Measurements from ENCODE around the gene SAMD10.

Gene SAMD10

GRCh38 chr20:63929071-63929470 lies 50.4 kb downstream of the SAMD10 start:
- Histone ChIP-seq H3K9me3 (ENCODE audit: low read depth, low read length) (no peaks in the 10 kb centered on the region), H3K27ac (no peak overlapping the region), H3K36me3 (ENCODE audit: insufficient read depth, low read length) (peaks cover 52% of the 10 kb centered on the region), H3K9ac (ENCODE audit: insufficient read length) (no peak overlapping the region), H3K4me3 (no peak overlapping the region)
- TF ChIP-seq EZH2 (IDR thresholded peaks at IDR 0.05) (no peak), POLR2AphosphoS5 (IDR thresholded peaks at IDR 0.05; ENCODE audit: borderline replicate concordance, low read depth, low read length) (no peak), FOXP2 (optimal IDR thresholded peaks at IDR 0.05; ENCODE audit: control extremely low read depth, extremely low read length, insufficient read depth) (no peak)
- DNase-seq (ENCODE audit: low read depth, low spot score): no peak

DNA sequence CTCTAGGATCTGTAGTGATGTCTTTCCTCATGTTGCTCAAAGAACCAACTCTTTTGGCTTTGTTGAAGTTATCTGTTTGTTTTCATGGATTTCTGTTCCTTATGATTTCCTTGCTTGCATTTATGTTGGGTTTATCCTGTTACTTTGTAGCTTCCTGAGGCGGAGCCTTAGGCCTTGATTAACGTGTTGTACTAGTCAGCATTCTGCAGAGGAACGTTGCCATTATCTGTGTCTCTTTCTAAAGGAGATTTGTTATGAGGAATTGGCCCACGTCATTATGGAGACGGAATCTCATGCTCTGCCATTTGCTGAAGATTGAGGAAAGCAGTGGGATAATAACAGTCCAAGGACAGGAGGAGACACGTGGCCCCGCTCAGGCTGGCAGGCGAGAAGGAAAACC lies 53.1 kb downstream of the SAMD10 start:
- Histone ChIP-seq H3K4me3 (no peak overlapping the region), H3K36me3 (ENCODE audit: insufficient read depth, low read length) (peaks cover 33% of the 10 kb centered on the region), H3K9me3 (ENCODE audit: low read depth, low read length) (no peaks in the 10 kb centered on the region), H3K27ac (peak overlapping the region; percentile 48), H3K9ac (ENCODE audit: insufficient read length) (no peak overlapping the region)
- DNase-seq (ENCODE audit: low read depth, low spot score): no peak
- no peak for TF ChIP-seq POLR2AphosphoS5 (IDR thresholded peaks at IDR 0.05; ENCODE audit: borderline replicate concordance, low read depth, low read length)
- no peak for TF ChIP-seq FOXP2 (optimal IDR thresholded peaks at IDR 0.05; ENCODE audit: control extremely low read depth, extremely low read length, insufficient read depth)
- TF ChIP-seq EZH2 (IDR thresholded peaks at IDR 0.05): no peak

DNA sequence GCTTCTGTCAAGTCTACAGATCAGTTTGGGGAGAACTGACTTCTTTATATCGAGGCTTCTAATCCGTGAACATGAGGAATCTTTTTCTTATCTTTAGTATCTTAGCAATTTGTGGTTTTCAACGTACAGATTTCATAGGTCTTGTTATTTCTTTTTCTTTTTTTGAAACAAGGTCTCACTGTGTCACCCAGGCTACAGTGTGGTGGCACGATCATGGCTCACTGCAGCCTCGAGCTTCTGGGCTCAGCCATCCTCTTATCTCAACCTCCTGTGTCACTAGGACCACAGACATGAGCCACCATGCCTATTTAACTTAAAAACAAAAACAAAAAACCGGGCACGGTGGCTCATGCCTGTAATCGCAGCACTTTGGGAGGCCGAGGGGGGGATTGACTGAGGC lies 55.2 kb downstream of the SAMD10 start:
- Histone ChIP-seq H3K9me3 (ENCODE audit: low read depth, low read length) (no peaks in the 10 kb centered on the region), H3K27ac (peak overlapping the region; percentile 78), H3K36me3 (ENCODE audit: insufficient read depth, low read length) (peaks cover 18% of the 10 kb centered on the region), H3K9ac (ENCODE audit: insufficient read length) (peak overlapping the region; percentile 43), H3K4me3 (peak overlapping the region; percentile 5; the same call in 1 of the 2 replicates)
- TF ChIP-seq FOXP2 (optimal IDR thresholded peaks at IDR 0.05; ENCODE audit: control extremely low read depth, extremely low read length, insufficient read depth): no peak
- no peak for TF ChIP-seq EZH2 (IDR thresholded peaks at IDR 0.05)
- no peak for TF ChIP-seq POLR2AphosphoS5 (IDR thresholded peaks at IDR 0.05; ENCODE audit: borderline replicate concordance, low read depth, low read length)
- DNase-seq (ENCODE audit: low read depth, low spot score): no peak

Data from SK-N-MC (cell line).